Measurements from ENCODE around the gene TMEM74B. TPM values are rescaled to one million over a fixed set of nuclear protein-coding genes. Genes with fewer than 3 reads are reported as not detected.
A peak's percentile ranks its signal among the peaks of the same experiment; 100 is the strongest.

TMEM74B gene
- total and polyA plus RNA-seq, 4 donors = 0.14 to 3.4 (median 0.59) TPM

DNA sequence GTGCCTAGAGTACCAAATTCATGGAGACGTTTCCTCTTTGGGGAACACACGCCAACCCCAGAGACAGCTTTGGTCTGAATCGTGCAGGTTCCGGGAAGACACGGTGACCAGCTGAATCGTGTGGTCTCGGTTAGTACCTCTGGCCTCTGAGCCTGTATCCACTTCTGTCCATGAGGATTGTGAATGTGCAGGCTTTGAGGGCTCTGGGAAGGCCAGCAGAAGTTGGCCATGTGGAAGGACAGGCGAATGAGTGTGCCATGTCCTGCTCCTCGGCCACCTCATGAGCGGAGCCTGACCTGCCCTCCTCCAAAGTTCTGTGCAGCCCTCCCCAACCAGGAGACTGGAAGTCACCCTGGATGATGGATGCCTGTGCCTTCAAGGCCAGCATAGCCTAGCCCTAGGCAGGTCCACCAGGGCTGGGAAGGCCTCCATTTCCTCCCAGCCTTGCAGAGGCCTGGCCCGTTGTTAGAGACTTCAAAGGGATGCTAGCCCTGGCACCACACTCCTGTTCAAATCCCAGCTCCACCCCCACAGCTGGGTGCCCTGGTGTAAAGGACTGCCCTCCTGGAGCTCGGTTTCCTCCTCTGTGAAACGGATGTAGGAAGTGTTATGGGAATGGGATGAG is 1.7 kb upstream of the TMEM74B start:
- Histone ChIP-seq H3K4me1 (ENCODE audit: control insufficient read depth in 4 of 4, insufficient read depth in 4 of 4, low read length in 3 of 4) (peaks cover 12 to 32% (median 27%) of the 10 kb centered on the region in 4 donors), H3K4me3 (ENCODE audit: low read depth in 1 of 3, low read length in 3 of 3) (no peak overlapping the region), H3K9ac (ENCODE audit: low read depth in 1 of 2, low read length in 2 of 2) (no peak overlapping the region), H3K9me3 (ENCODE audit: control insufficient read depth in 4 of 4, low read length in 3 of 4) (no peaks in the 10 kb centered on the region), H3K36me3 (ENCODE audit: control insufficient read depth in 4 of 4, insufficient read depth in 3 of 4, low read depth in 1 of 4, low read length in 3 of 4) (no peaks in the 10 kb centered on the region), H3K27me3 (ENCODE audit: control insufficient read depth in 4 of 4, insufficient read depth in 4 of 4, low read length in 3 of 4) (no peaks in the 10 kb centered on the region), H3K27ac (ENCODE audit: low read depth in 1 of 2, low read length in 2 of 2) (no peak overlapping the region)
- no peak for TF ChIP-seq HNF4G (IDR thresholded peaks at IDR 0.05)
- TF ChIP-seq, protein P1, sequence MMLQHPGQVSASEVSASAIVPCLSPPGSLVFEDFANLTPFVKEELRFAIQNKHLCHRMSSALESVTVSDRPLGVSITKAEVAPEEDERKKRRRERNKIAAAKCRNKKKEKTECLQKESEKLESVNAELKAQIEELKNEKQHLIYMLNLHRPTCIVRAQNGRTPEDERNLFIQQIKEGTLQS (IDR thresholded peaks at IDR 0.05) = no peak
- TF ChIP-seq FOXA1 (IDR thresholded peaks at IDR 0.05) = no peak
- TF ChIP-seq, protein P2, sequence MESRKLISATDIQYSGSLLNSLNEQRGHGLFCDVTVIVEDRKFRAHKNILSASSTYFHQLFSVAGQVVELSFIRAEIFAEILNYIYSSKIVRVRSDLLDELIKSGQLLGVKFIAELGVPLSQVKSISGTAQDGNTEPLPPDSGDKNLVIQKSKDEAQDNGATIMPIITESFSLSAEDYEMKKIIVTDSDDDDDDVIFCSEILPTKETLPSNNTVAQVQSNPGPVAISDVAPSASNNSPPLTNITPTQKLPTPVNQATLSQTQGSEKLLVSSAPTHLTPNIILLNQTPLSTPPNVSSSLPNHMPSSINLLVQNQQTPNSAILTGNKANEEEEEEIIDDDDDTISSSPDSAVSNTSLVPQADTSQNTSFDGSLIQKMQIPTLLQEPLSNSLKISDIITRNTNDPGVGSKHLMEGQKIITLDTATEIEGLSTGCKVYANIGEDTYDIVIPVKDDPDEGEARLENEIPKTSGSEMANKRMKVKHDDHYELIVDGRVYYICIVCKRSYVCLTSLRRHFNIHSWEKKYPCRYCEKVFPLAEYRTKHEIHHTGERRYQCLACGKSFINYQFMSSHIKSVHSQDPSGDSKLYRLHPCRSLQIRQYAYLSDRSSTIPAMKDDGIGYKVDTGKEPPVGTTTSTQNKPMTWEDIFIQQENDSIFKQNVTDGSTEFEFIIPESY (IDR thresholded peaks at IDR 0.05) = no peak
- TF ChIP-seq TAF1 (conservative IDR thresholded peaks at IDR 0.05) = no peak
- TF ChIP-seq RAD21 (IDR thresholded peaks at IDR 0.05) = no peak
- TF ChIP-seq EGR1 (IDR thresholded peaks at IDR 0.05; ENCODE audit: low read depth in 2 of 2) = no peak
- TF ChIP-seq, protein P3, sequence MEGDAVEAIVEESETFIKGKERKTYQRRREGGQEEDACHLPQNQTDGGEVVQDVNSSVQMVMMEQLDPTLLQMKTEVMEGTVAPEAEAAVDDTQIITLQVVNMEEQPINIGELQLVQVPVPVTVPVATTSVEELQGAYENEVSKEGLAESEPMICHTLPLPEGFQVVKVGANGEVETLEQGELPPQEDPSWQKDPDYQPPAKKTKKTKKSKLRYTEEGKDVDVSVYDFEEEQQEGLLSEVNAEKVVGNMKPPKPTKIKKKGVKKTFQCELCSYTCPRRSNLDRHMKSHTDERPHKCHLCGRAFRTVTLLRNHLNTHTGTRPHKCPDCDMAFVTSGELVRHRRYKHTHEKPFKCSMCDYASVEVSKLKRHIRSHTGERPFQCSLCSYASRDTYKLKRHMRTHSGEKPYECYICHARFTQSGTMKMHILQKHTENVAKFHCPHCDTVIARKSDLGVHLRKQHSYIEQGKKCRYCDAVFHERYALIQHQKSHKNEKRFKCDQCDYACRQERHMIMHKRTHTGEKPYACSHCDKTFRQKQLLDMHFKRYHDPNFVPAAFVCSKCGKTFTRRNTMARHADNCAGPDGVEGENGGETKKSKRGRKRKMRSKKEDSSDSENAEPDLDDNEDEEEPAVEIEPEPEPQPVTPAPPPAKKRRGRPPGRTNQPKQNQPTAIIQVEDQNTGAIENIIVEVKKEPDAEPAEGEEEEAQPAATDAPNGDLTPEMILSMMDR (IDR thresholded peaks at IDR 0.05; ENCODE audit: low read depth, low read length, missing input control) = no peak
- 70% methylated on average over 13 of the region's 13 CpGs for WGBS
- DNase-seq (ENCODE audit: low spot score) = no peak

DNA sequence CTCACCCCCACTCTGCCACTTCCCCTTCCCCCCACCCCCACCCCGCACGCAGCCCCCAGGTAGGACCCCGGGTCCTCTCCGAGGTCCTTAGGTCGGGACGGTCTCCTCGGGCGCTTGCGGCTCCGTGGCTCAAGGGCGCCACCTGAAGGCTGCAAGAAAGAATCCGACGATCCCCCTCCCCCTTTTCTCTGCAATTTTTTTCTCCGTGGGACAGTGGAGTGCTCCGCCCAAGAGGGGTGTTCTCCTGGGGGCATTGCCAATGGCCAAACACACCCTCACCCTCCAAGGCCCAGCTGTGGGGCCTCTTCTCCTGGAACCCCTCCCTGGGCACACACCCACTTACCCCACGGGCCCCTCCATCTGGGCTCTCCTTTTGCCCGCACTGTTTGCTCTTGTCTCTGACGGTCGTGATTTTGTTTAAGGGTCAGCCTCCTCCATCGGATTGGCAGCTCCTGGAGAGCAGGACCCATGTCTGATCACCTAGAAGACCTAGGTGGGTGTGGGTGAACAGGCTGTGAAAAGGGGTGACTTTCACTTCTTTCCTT is 1.1 kb upstream of the TMEM74B start:
- H3K27me3 ChIP-seq (ENCODE audit: control insufficient read depth in 4 of 4, insufficient read depth in 4 of 4, low read length in 3 of 4) = no peaks in the 10 kb centered on the region
- H3K4me3 ChIP-seq (ENCODE audit: low read depth in 1 of 3, low read length in 3 of 3) = peak overlapping the region in 1 of 3 donors; percentile 67
- no peaks in the 10 kb centered on the region for H3K9me3 ChIP-seq (ENCODE audit: control insufficient read depth in 4 of 4, low read length in 3 of 4)
- peak; percentile 72 for DNase-seq (ENCODE audit: low spot score)
- H3K4me1 ChIP-seq (ENCODE audit: control insufficient read depth in 4 of 4, insufficient read depth in 4 of 4, low read length in 3 of 4) = peaks cover 12 to 32% (median 27%) of the 10 kb centered on the region in 4 donors
- H3K9ac ChIP-seq (ENCODE audit: low read depth in 1 of 2, low read length in 2 of 2) = no peak overlapping the region
- H3K27ac ChIP-seq (ENCODE audit: low read depth in 1 of 2, low read length in 2 of 2) = no peak overlapping the region
- no peaks in the 10 kb centered on the region for H3K36me3 ChIP-seq (ENCODE audit: control insufficient read depth in 4 of 4, insufficient read depth in 3 of 4, low read depth in 1 of 4, low read length in 3 of 4)
- 7% methylated on average over 20 of the region's 20 CpGs for WGBS
- TF ChIP-seq, protein P3 (IDR thresholded peaks at IDR 0.05; ENCODE audit: low read depth, low read length, missing input control) = peak; percentile 54
- TF ChIP-seq YY1 (IDR thresholded peaks at IDR 0.05) (no peak), RAD21 (IDR thresholded peaks at IDR 0.05) (peak; percentile 66 to 73)

DNA sequence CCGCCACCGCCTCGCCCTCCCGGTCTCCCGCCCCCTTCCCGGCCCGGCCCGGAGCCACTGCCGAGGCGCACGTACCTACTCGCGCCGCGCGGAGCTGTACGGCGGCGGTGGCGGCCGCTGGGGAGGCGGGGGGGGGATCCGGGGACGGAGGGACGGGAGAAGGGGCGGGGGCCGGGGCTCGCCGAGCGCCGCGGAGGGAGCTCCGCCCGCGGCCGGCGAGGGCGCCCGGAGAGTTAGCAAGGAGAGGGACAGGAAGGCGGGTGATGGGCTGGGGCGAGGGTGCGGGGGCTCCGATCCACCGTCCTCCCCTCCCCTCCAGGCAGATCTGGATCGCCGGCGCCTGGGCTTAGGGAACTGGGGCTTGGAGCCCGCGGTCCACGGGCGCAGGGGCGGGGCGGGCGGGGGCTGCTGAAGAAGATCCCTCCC is 548 bp upstream of the TMEM74B start:
- WGBS = 1% methylated on average over 54 of the region's 54 CpGs
- H3K9ac ChIP-seq (ENCODE audit: low read depth in 1 of 2, low read length in 2 of 2) = no peak overlapping the region
- no peaks in the 10 kb centered on the region for H3K27me3 ChIP-seq (ENCODE audit: control insufficient read depth in 4 of 4, insufficient read depth in 4 of 4, low read length in 3 of 4)
- H3K4me3 ChIP-seq (ENCODE audit: low read depth in 1 of 3, low read length in 3 of 3) = peak overlapping the region in 2 of 3 donors; percentile 51 to 67
- H3K9me3 ChIP-seq (ENCODE audit: control insufficient read depth in 4 of 4, low read length in 3 of 4) = no peaks in the 10 kb centered on the region
- TF ChIP-seq TAF1 (conservative IDR thresholded peaks at IDR 0.05) = no peak
- TF ChIP-seq JUND (IDR thresholded peaks at IDR 0.05) = no peak
- TF ChIP-seq YY1 (IDR thresholded peaks at IDR 0.05) = no peak
- TF ChIP-seq, protein P4, sequence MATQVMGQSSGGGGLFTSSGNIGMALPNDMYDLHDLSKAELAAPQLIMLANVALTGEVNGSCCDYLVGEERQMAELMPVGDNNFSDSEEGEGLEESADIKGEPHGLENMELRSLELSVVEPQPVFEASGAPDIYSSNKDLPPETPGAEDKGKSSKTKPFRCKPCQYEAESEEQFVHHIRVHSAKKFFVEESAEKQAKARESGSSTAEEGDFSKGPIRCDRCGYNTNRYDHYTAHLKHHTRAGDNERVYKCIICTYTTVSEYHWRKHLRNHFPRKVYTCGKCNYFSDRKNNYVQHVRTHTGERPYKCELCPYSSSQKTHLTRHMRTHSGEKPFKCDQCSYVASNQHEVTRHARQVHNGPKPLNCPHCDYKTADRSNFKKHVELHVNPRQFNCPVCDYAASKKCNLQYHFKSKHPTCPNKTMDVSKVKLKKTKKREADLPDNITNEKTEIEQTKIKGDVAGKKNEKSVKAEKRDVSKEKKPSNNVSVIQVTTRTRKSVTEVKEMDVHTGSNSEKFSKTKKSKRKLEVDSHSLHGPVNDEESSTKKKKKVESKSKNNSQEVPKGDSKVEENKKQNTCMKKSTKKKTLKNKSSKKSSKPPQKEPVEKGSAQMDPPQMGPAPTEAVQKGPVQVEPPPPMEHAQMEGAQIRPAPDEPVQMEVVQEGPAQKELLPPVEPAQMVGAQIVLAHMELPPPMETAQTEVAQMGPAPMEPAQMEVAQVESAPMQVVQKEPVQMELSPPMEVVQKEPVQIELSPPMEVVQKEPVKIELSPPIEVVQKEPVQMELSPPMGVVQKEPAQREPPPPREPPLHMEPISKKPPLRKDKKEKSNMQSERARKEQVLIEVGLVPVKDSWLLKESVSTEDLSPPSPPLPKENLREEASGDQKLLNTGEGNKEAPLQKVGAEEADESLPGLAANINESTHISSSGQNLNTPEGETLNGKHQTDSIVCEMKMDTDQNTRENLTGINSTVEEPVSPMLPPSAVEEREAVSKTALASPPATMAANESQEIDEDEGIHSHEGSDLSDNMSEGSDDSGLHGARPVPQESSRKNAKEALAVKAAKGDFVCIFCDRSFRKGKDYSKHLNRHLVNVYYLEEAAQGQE (IDR thresholded peaks at IDR 0.05) = no peak
- no peak for TF ChIP-seq FOXA1 (IDR thresholded peaks at IDR 0.05)
- no peak for TF ChIP-seq HNF4G (IDR thresholded peaks at IDR 0.05)
- TF ChIP-seq RAD21 (IDR thresholded peaks at IDR 0.05) = no peak
- no peak overlapping the region for H3K27ac ChIP-seq (ENCODE audit: low read depth in 1 of 2, low read length in 2 of 2)
- no peak for DNase-seq (ENCODE audit: low spot score)
- peaks cover 12 to 32% (median 27%) of the 10 kb centered on the region in 4 donors for H3K4me1 ChIP-seq (ENCODE audit: control insufficient read depth in 4 of 4, insufficient read depth in 4 of 4, low read length in 3 of 4)
- H3K36me3 ChIP-seq (ENCODE audit: control insufficient read depth in 4 of 4, insufficient read depth in 3 of 4, low read depth in 1 of 4, low read length in 3 of 4) = no peaks in the 10 kb centered on the region

All from liver (tissue), 9 donors.